ENCODE results near the gene LOX. TPM values are rescaled to one million over a fixed set of nuclear protein-coding genes. Genes with fewer than 3 reads are reported as not detected.

The LOX gene
- total and polyA plus RNA-seq, 2 experiments from 2014 or later: 1.5 to 1.8 TPM

DNA sequence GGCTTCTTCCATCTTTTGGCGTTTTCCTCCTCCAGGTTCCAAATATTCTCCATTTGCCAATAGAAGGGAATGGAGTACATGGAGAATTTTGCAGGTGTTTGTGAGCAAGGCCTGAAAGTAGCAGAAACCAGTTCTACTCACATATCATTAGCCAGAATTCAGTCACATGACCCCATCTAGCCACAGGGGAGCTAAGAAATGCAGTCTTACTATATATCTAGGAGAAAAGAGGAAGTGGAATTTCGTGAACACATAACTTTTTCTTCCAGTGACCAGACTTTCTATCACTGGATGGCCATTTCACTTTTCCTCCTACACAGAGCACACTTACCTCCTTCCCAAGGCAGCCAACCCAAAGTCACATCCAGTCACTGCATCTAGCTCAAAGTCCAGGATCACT lies 55.1 kb downstream of the LOX start:
- H3K36me3 ChIP-seq (ENCODE audit: insufficient read depth): no peaks in the 10 kb centered on the region; the same call in 1 of the 2 replicates
- no peak overlapping the region for H3K27ac ChIP-seq (ENCODE audit: low read depth)
- DNase-seq (ENCODE audit: low spot score) (no peak), ATAC-seq (no peak)
- H3K9me2 ChIP-seq (ENCODE audit: insufficient read depth): no peaks in the 10 kb centered on the region
- Mint-ChIP-seq H3K9me3 (no peaks in the 10 kb centered on the region), H3K27ac (no peak overlapping the region), H3K36me3 (ENCODE audit: low read depth) (peaks cover 33% of the 10 kb centered on the region; the same call in 2 of the 3 replicates), H3K4me1 (peaks cover 7% of the 10 kb centered on the region; the same call in 2 of the 3 replicates), H3K4me3 (no peak overlapping the region), H3K27me3 (ENCODE audit: insufficient read depth, low read depth, poor library complexity) (no peaks in the 10 kb centered on the region)
- no peaks in the 10 kb centered on the region for H3F3A ChIP-seq (replicated peaks; ENCODE audit: low read depth)
- no peak for TF ChIP-seq JUNB (IDR thresholded peaks at IDR 0.05; ENCODE audit: unreplicated experiment)
- TF ChIP-seq ETS1 (IDR thresholded peaks at IDR 0.05): no peak
- no peak for TF ChIP-seq ZNF462 (CRISPR knock-in tag; IDR thresholded peaks at IDR 0.05)
- TF ChIP-seq POLR2AphosphoS5 (IDR thresholded peaks at IDR 0.05; ENCODE audit: low read depth): no peak
- TF ChIP-seq, protein P1, sequence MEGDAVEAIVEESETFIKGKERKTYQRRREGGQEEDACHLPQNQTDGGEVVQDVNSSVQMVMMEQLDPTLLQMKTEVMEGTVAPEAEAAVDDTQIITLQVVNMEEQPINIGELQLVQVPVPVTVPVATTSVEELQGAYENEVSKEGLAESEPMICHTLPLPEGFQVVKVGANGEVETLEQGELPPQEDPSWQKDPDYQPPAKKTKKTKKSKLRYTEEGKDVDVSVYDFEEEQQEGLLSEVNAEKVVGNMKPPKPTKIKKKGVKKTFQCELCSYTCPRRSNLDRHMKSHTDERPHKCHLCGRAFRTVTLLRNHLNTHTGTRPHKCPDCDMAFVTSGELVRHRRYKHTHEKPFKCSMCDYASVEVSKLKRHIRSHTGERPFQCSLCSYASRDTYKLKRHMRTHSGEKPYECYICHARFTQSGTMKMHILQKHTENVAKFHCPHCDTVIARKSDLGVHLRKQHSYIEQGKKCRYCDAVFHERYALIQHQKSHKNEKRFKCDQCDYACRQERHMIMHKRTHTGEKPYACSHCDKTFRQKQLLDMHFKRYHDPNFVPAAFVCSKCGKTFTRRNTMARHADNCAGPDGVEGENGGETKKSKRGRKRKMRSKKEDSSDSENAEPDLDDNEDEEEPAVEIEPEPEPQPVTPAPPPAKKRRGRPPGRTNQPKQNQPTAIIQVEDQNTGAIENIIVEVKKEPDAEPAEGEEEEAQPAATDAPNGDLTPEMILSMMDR (conservative IDR thresholded peaks at IDR 0.05; ENCODE audit: low read depth in 2 of 2): no peak
- TF ChIP-seq ZNF114 (CRISPR knock-in tag; IDR thresholded peaks at IDR 0.05): no peak
- no peak for TF ChIP-seq EZH2phosphoT487 (IDR thresholded peaks at IDR 0.05; ENCODE audit: unreplicated experiment)
- TF ChIP-seq ZNF331 (CRISPR knock-in tag; IDR thresholded peaks at IDR 0.05; ENCODE audit: low read depth): no peak
- TF ChIP-seq REST (IDR thresholded peaks at IDR 0.05; ENCODE audit: unreplicated experiment): no peak
- no peak for TF ChIP-seq CREB1 (CRISPR knock-in tag; IDR thresholded peaks at IDR 0.05; ENCODE audit: low read depth)
- TF ChIP-seq EZH2 (IDR thresholded peaks at IDR 0.05; ENCODE audit: low read depth, unreplicated experiment): no peak
- TF ChIP-seq NANOG (IDR thresholded peaks at IDR 0.05; ENCODE audit: borderline replicate concordance): no peak
- no peak for TF ChIP-seq STAT1 (IDR thresholded peaks at IDR 0.05; ENCODE audit: unreplicated experiment)
- no peak overlapping the region for H2AFZ ChIP-seq
- no peak overlapping the region for H3K4me2 ChIP-seq
- no peaks in the 10 kb centered on the region for H3K27me3 ChIP-seq (ENCODE audit: insufficient read depth)
- H3K4me3 ChIP-seq: no peak overlapping the region
- H3K79me2 ChIP-seq (replicated peaks; ENCODE audit: insufficient read depth): no peaks in the 10 kb centered on the region
- peaks cover 5% of the 10 kb centered on the region; the same call in 1 of the 2 replicates for H3K4me1 ChIP-seq (ENCODE audit: insufficient read depth)
- H4K20me1 ChIP-seq (replicated peaks; ENCODE audit: insufficient read depth): no peaks in the 10 kb centered on the region

Measured in GM23338 (cell line).